Gastroesophageal sphincter (tissue), 4 donors: ENCODE data around the gene METTL21A. TPM values are rescaled to one million over a fixed set of nuclear protein-coding genes. Genes with fewer than 3 reads are reported as not detected.

Source experiments
- ATAC-seq: fragments of 150-250 bp; one replicate; pipeline ENCODE4 v1.9.1; 2016; ENCODE audit warnings: mild to moderate bottlenecking, moderate library complexity
- H3K27ac ChIP-seq, 4 donors: fragments of 200-600 bp; sonication (generic) in 3 of 4; 1 replicate in 3 of 4; 2 replicates in 1 of 4; pipeline ENCODE4 v1.5.1; 2016 to 2019
- H3K27me3 ChIP-seq: fragments of 200-600 bp; sonication (generic); one replicate; pipeline ENCODE4 v1.5.1; 2019
- H3K36me3 ChIP-seq, 2 donors: fragments of 200-600 bp; sonication (generic); one replicate each; pipeline ENCODE4 v1.5.1; 2019; ENCODE audit warnings: control low read depth in 1 of 2
- H3K4me1 ChIP-seq, 3 donors: fragments of 200-600 bp; sonication (generic); 1 replicate in 2 of 3; 2 replicates in 1 of 3; pipeline ENCODE4 v1.5.1; 2016 to 2019; ENCODE audit warnings: control low read depth in 2 of 3
- H3K4me3 ChIP-seq, 2 donors: fragments of 200-600 bp; sonication (generic); one replicate each; pipeline ENCODE4 v1.5.1; 2019; ENCODE audit warnings: mild to moderate bottlenecking in 1 of 2, moderate library complexity in 1 of 2
- H3K9me3 ChIP-seq, 3 donors: fragments of 200-600 bp; sonication (generic); one replicate each; pipeline ENCODE4 v1.5.1; 2017 to 2019; ENCODE audit warnings: control low read depth in 2 of 3
- EP300 ChIP-seq: sonication (generic); formaldehyde crosslinking; IDR thresholded peaks from one replicate; pipeline ENCODE4 v1.6.1; 2017; ENCODE audit warnings: antibody characterized with exemption, mild to moderate bottlenecking
- POLR2A ChIP-seq, 2 donors: fragments of 450-650 bp; IDR thresholded peaks; one replicate each; pipeline ENCODE4 v1.6.1; 2017; ENCODE audit warnings: antibody characterized with exemption in 2 of 2, mild to moderate bottlenecking in 2 of 2, moderate library complexity in 1 of 2
- POLR2AphosphoS5 ChIP-seq: sonication (generic); formaldehyde crosslinking; IDR thresholded peaks from one replicate; pipeline ENCODE4 v1.6.1; 2017; ENCODE audit warnings: antibody characterized with exemption
- WGBS, 2 donors: methylation state at CpG; one replicate each; pipeline ENCODE4 v1.1.5; 2018; ENCODE audit warnings: low coverage in 1 of 2; 5-methylcytosine and 5-hydroxymethylcytosine counted together
- total RNA-seq, 4 donors: library from RNA; depleted of rRNA; stranded (reverse); fragments of >200 nt; gene quantifications; one replicate each; pipeline ENCODE4 v1.1.0, GENCODE V29; 2016
- TF ChIP-seq, protein P1 (sequence below), 4 experiments: fragments of 200-600 bp in 2 of 4; fragments of 450-650 bp in 2 of 4; sonication (generic) in 1 of 4; IDR thresholded peaks; one replicate each; pipeline ENCODE4 v1.5.1; 2017 to 2019; ENCODE audit warnings: antibody characterized with exemption in 4 of 4, mild to moderate bottlenecking in 2 of 4, moderate library complexity in 2 of 4

METTL21A gene
- total RNA-seq, 4 donors from 2014 or later, result 7.9 to 24.2 (median 14.3) TPM

DNA sequence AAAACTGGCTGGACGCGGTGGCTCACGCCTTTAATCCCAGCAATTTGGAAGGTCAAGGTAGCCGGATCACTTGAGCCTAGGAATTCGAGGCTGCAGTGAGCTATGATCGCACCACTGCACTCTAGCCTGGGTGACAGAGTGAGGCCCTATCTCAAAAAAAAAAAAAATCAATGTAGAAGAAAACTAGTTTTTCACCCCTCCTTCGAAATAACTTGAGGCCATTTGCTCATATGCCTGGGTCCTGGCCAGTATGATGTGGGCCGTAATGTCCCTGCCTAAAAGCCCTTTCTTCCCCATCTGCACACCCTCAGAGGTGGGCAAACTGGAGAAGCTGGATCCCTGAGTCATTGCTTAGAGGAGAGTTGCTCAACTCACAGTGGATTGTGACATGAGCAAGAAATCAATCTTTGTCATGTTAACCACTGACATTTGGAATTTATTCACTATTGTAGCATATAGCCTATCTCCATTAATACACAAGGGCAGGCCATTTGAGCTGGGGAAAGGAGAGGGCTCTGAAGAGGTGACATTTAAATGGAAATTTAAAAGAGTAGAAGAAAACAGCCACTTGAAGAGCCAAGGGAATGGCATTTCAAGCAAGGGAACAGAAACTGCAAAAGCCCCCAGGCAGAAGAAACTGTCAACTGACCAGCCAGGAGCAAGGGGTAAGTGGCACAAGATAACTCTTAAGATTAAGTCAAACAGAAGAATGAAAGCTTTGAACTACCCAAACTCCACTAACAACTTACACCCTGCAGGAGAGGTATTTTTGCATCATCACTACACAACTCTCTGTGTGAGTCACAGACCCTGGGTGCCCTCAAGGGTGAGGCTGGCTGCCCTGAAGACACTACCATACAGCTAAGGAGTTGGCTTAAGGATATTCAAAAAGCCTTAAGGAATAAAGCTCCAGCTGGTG is 7.6 kb upstream of the METTL21A start:
- Histone ChIP-seq H3K4me3 (no peak overlapping the region), H3K4me1 (no peaks in the 10 kb centered on the region), H3K36me3 (no peaks in the 10 kb centered on the region), H3K27me3 (no peaks in the 10 kb centered on the region), H3K9me3 (no peaks in the 10 kb centered on the region), H3K27ac (no peak overlapping the region)
- TF ChIP-seq POLR2A (IDR thresholded peaks at IDR 0.05), result no peak
- TF ChIP-seq, protein P1, sequence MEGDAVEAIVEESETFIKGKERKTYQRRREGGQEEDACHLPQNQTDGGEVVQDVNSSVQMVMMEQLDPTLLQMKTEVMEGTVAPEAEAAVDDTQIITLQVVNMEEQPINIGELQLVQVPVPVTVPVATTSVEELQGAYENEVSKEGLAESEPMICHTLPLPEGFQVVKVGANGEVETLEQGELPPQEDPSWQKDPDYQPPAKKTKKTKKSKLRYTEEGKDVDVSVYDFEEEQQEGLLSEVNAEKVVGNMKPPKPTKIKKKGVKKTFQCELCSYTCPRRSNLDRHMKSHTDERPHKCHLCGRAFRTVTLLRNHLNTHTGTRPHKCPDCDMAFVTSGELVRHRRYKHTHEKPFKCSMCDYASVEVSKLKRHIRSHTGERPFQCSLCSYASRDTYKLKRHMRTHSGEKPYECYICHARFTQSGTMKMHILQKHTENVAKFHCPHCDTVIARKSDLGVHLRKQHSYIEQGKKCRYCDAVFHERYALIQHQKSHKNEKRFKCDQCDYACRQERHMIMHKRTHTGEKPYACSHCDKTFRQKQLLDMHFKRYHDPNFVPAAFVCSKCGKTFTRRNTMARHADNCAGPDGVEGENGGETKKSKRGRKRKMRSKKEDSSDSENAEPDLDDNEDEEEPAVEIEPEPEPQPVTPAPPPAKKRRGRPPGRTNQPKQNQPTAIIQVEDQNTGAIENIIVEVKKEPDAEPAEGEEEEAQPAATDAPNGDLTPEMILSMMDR (IDR thresholded peaks at IDR 0.05), result no peak
- no peak for TF ChIP-seq POLR2AphosphoS5
- WGBS, 2 donors, result 83 to 92% methylated on average over 8 of the region's 8 CpGs
- no peak for ATAC-seq

DNA sequence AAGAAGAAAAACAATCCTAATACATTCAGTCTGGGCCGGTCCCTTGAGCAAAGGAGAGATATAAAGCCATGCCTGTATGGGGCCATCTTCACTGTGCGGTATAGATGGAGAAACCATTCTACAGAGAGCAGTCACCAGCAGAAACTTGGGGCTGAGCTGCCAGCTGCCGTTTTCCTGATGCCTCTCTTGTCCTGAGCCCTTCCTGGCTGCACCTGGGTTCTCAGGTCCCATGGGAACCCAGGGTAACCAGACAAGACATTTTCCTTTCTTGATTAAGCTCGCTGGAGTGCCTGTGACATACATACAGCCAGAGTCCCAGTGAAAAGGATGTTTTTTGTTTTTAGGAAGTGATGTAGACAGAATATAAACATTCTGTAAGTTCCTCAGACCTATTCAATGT is 5.3 kb upstream of the METTL21A start:
- H3K27me3 ChIP-seq, result no peaks in the 10 kb centered on the region
- H3K9me3 ChIP-seq, result no peaks in the 10 kb centered on the region
- H3K4me1 ChIP-seq, result peaks cover 0 to 18% (median 0%) of the 10 kb centered on the region in 3 donors
- H3K27ac ChIP-seq, result no peak overlapping the region
- H3K4me3 ChIP-seq, result no peak overlapping the region
- TF ChIP-seq EP300 (no peak), POLR2AphosphoS5 (no peak), POLR2A (IDR thresholded peaks at IDR 0.05) (no peak)
- TF ChIP-seq, protein P1 (IDR thresholded peaks at IDR 0.05), result no peak
- no peaks in the 10 kb centered on the region for H3K36me3 ChIP-seq
- ATAC-seq, result no peak
- 50 to 70% methylated on average over 2 of the region's 4 CpGs for WGBS, 2 donors

DNA sequence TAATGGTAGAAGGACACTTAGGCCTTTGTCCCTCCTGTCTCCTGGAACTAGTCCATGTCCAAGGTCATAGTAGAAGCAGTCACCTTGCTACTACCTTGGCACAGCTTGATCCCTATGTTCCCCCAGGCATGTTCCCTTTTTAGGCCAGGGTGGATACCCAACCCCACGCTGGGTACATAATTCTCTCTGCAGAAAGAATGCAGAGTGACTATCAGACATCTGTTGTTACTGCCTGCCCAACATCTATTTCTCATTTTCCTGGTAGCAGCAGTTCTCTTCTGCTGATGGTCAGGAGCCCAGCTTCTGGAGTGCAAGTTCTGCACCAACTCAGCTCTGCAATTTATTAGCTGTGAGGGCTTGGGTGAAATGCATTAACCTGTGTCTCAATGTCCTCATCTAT is 4.4 kb upstream of the METTL21A start:
- ATAC-seq, result no peak
- no peaks in the 10 kb centered on the region for H3K36me3 ChIP-seq
- H3K27me3 ChIP-seq, result no peaks in the 10 kb centered on the region
- H3K9me3 ChIP-seq, result no peaks in the 10 kb centered on the region
- 50 to 86% methylated on average over 1 of the region's 1 CpG for WGBS, 2 donors
- TF ChIP-seq EP300 (no peak), POLR2A (IDR thresholded peaks at IDR 0.05) (no peak), POLR2AphosphoS5 (no peak)
- TF ChIP-seq, protein P1 (IDR thresholded peaks at IDR 0.05), result no peak
- peaks cover 0 to 18% (median 0%) of the 10 kb centered on the region in 3 donors for H3K4me1 ChIP-seq
- H3K27ac ChIP-seq, result no peak overlapping the region
- H3K4me3 ChIP-seq, result no peak overlapping the region

DNA sequence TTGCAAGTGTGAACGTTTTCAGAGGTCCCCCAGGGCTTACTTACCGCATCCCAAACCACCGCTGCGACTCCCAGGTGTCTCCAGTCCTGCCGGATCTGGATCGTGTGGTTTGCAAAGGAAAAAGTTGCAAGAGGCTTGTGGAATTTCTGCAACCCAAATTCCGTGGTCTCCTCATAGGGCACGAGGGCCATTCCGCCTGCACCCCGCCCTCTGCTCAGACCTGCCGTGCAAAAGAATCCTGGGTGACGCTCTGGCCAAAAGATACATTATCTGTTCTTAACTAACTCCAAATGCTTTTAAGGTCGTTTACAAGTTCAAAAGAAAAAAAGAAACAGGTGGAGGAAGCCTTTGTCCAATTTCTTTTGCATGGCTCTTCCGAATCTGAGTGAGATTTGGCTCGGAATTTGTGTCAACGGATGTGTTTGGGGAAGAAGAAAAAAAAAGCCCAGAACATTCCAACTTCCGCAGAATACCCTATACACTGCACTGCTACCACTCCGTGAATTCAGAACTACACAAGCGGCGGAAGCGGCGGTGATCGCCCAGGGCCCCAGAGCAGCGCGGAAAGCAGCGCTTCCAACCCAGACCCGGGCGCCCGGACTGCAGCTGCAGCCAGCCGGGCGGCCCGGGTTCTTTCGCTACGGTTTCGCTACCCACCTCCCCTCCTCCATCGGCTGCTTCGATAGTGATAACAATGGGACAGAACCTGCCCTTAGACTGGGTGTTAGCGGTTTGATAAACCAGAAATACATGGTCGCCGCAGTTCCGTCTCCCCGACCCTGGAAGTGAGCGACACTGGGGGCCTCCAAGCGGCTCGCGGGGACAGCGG is 795 bp downstream of the METTL21A start:
- no peaks in the 10 kb centered on the region for H3K27me3 ChIP-seq
- WGBS, 2 donors, result 0 to 4% methylated on average over 10 to 18 of the region's 47 CpGs
- H3K9me3 ChIP-seq, result no peaks in the 10 kb centered on the region
- ATAC-seq, result peak; percentile 55
- peaks cover 0 to 50% (median 0%) of the 10 kb centered on the region in 3 donors for H3K4me1 ChIP-seq
- TF ChIP-seq POLR2A (IDR thresholded peaks at IDR 0.05) (peak in 1 of 2 donors; percentile 51), POLR2AphosphoS5 (peak; percentile 65), EP300 (no peak)
- H3K36me3 ChIP-seq, result peaks cover 0 to 28% of the 10 kb centered on the region in 2 donors
- peak overlapping the region; percentile 87 to 98 (median 94) for H3K27ac ChIP-seq
- peak overlapping the region; percentile 73 to 78 for H3K4me3 ChIP-seq

DNA sequence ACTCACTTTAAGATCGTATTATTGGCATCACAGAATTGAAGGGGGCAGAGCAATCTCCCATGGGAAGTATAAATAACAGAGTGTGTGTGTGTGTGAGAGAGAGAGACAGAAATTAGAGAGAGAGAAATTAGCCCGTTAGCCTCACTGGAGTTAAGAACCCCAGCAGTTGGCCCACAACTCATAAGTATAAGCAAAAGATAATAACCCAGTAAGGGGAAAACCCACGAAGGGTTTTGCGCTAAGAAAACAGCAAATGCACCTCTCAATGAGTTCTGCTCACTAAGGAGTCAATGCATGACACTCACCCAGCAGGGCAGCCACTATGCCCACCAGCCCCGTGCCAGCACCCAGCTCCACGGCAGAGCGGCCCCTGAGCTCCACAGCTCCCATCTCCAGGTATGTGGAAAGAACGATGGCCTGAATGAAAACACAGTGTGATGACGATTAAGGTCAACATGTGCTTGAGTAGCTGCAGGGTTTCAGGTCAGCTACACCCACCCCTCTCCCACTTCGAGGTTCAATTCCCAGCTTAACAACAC is 3.6 kb downstream of the METTL21A start:
- Histone ChIP-seq H3K27ac (no peak overlapping the region), H3K36me3 (peaks cover 0 to 41% of the 10 kb centered on the region in 2 donors), H3K9me3 (no peaks in the 10 kb centered on the region), H3K27me3 (no peaks in the 10 kb centered on the region), H3K4me1 (peaks cover 0 to 58% (median 1%) of the 10 kb centered on the region in 3 donors), H3K4me3 (no peak overlapping the region)
- ATAC-seq, result no peak
- TF ChIP-seq POLR2AphosphoS5 (no peak), EP300 (no peak), POLR2A (IDR thresholded peaks at IDR 0.05) (no peak)
- TF ChIP-seq, protein P1 (IDR thresholded peaks at IDR 0.05), result no peak
- 61% methylated on average over 4 of the region's 10 CpGs; no CpG with 5 or more reads in 1 of the 2 donors for WGBS, 2 donors
